A673 (cell line): ENCODE data around the gene PGGT1B. TPM values are rescaled to one million over a fixed set of nuclear protein-coding genes. Genes with fewer than 3 reads are reported as not detected.

Experiments
- BruUV-seq: library from RNA; stranded (reverse); fragments of 400-500 nt; replicated peaks from 2 replicates; lab custom pipeline; 2021; lab: Mats Ljungman, UMichigan
- CTCF ChIA-PET: fragments of 300-600 bp; sonication (Branson Sonifier 250); formaldehyde crosslinking; loops from one replicate; lab custom pipeline; 2022; ENCODE audit warnings: antibody characterized with exemption; lab: Charles Lee
- POLR2A ChIA-PET: fragments of 300-600 bp; sonication (Branson Sonifier 250); formaldehyde crosslinking; loops from one replicate; lab custom pipeline; 2022; ENCODE audit warnings: antibody characterized with exemption; ENCODE audit not compliant: low non-redundant PET; lab: Charles Lee
- DNase-seq: peaks from one replicate; pipeline ENCODE4 v3.0.0-alpha.2; 2015; ENCODE audit warnings: low spot score
- H3K27ac ChIP-seq: fragments of 200-600 bp; sonication (generic); 2 replicates; pipeline ENCODE4 v1.5.1; 2016; ENCODE audit warnings: mixed run types, low read depth, mild to moderate bottlenecking, mixed read lengths, antibody characterized with exemption, low read length; ENCODE audit not compliant: poor library complexity, severe bottlenecking
- H3K27me3 ChIP-seq: fragments of 200-600 bp; sonication (generic); replicated peaks from 2 replicates; pipeline ENCODE4 v1.6.1; 2017; ENCODE audit warnings: mixed run types, low read depth, mild to moderate bottlenecking, mixed read lengths, antibody characterized with exemption, low read length; ENCODE audit not compliant: insufficient read depth, poor library complexity
- H3K36me3 ChIP-seq: fragments of 200-600 bp; sonication (generic); 2 replicates; pipeline ENCODE4 v1.6.1; 2016; ENCODE audit warnings: mixed run types, mild to moderate bottlenecking, mixed read lengths, antibody characterized with exemption, low read length; ENCODE audit not compliant: insufficient read depth, poor library complexity, severe bottlenecking
- H3K4me1 ChIP-seq: fragments of 200-600 bp; sonication (generic); 2 replicates; pipeline ENCODE4 v1.6.1; 2017; ENCODE audit warnings: mixed run types, mild to moderate bottlenecking, mixed read lengths, antibody characterized with exemption, low read length; ENCODE audit not compliant: insufficient read depth, poor library complexity, severe bottlenecking
- H3K4me3 ChIP-seq: fragments of 200-600 bp; sonication (generic); 2 replicates; pipeline ENCODE4 v1.5.1; 2016; ENCODE audit warnings: low read depth, mixed run types, mild to moderate bottlenecking, mixed read lengths, low read length; ENCODE audit not compliant: poor library complexity, severe bottlenecking
- H3K9me3 ChIP-seq: fragments of 200-600 bp; sonication (generic); 2 replicates; pipeline ENCODE4 v1.6.1; 2016; ENCODE audit warnings: mixed run types, low read depth, mild to moderate bottlenecking, mixed read lengths, antibody characterized with exemption, low read length; ENCODE audit not compliant: poor library complexity, severe bottlenecking
- EZH2 ChIP-seq: fragments of 200-600 bp; sonication (generic); IDR thresholded peaks from 2 replicates; pipeline ENCODE4 v1.6.1; 2017; ENCODE audit warnings: borderline replicate concordance, low read depth, mild to moderate bottlenecking, mixed read lengths, antibody characterized with exemption, low read length; ENCODE audit not compliant: poor library complexity, severe bottlenecking
- intact Hi-C: fragments of 100-400 bp; cut with micrococcal nuclease; formaldehyde crosslinking; loops from one replicate; pipeline ENCODE4 v1.10.0; 2022; ENCODE audit not compliant: unreplicated experiment
- total RNA-seq: library from RNA; stranded (reverse); gene quantifications from 2 replicates; pipeline ENCODE4 v1.2.3, GENCODE V29; 2021
- TF ChIP-seq, protein P1 (sequence below): fragments of 300-800, 200-600 bp; sonication (generic); conservative IDR thresholded peaks from 2 replicates; pipeline ENCODE4 v1.5.1; 2017; ENCODE audit warnings: low read depth, mild to moderate bottlenecking, antibody characterized with exemption, low read length, moderate library complexity, mixed read lengths

Gene PGGT1B
- total RNA-seq, 1 experiment from 2014 or later: 43.0 TPM

DNA sequence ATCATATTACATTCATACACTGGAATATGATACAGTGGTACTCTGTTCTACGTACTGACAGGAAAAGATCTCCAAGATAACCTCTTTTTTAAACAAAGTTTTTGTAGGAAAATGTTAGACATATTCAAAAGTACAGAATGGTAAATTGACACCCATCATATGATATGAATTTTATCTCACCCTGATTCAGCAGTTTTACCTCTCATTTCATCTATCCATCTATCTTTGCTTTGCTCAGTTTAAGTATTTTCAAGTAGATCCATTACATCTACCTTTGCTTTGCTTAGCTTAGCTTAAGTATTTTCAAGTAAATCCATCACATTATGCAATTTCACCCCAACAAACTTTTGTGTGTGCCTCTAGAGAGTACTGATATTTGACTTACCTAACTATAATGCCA lies 19.5 kb upstream of the PGGT1B start:
- TF ChIP-seq, protein P1, sequence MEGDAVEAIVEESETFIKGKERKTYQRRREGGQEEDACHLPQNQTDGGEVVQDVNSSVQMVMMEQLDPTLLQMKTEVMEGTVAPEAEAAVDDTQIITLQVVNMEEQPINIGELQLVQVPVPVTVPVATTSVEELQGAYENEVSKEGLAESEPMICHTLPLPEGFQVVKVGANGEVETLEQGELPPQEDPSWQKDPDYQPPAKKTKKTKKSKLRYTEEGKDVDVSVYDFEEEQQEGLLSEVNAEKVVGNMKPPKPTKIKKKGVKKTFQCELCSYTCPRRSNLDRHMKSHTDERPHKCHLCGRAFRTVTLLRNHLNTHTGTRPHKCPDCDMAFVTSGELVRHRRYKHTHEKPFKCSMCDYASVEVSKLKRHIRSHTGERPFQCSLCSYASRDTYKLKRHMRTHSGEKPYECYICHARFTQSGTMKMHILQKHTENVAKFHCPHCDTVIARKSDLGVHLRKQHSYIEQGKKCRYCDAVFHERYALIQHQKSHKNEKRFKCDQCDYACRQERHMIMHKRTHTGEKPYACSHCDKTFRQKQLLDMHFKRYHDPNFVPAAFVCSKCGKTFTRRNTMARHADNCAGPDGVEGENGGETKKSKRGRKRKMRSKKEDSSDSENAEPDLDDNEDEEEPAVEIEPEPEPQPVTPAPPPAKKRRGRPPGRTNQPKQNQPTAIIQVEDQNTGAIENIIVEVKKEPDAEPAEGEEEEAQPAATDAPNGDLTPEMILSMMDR: no peak
- no peak for TF ChIP-seq EZH2
- no peak overlapping the region for H3K4me3 ChIP-seq
- no peaks in the 10 kb centered on the region for H3K4me1 ChIP-seq
- H3K27ac ChIP-seq: no peak overlapping the region
- ChIA-PET CTCF (no interaction called here), POLR2A (no interaction called here)
- BruUV-seq: no TSS peak
- no peak for DNase-seq
- intact Hi-C loops: no loop called here
- H3K36me3 ChIP-seq: no peaks in the 10 kb centered on the region
- no peaks in the 10 kb centered on the region for H3K27me3 ChIP-seq
- H3K9me3 ChIP-seq: no peaks in the 10 kb centered on the region

DNA sequence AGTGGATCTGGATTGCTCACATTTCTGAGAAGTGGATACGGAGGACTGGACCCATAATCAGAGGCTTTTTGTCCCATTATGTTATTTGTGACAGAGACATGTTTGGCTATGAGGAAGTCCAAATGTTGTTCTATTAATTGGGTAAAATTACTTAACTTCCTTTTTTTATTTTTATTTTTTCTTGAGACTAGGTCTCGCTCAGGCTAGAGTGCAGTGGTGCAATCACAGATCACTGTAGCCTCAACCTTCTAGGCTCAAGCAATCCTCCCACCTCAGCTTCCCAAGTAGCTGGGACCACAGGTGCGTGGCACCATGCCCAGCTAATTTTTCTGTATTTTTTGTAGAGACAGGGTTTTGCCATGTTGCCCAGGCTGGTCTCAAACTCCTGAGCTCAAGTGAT lies 11.9 kb upstream of the PGGT1B start:
- H3K9me3 ChIP-seq: no peaks in the 10 kb centered on the region
- H3K36me3 ChIP-seq: peaks cover 4% of the 10 kb centered on the region
- intact Hi-C loops: no loop called here
- TF ChIP-seq EZH2: no peak
- TF ChIP-seq, protein P1: no peak
- POLR2A ChIA-PET: no interaction called here
- H3K4me1 ChIP-seq: no peaks in the 10 kb centered on the region
- DNase-seq: no peak
- CTCF ChIA-PET: no interaction called here
- H3K4me3 ChIP-seq: no peak overlapping the region
- BruUV-seq: no TSS peak
- H3K27me3 ChIP-seq: no peaks in the 10 kb centered on the region
- no peak overlapping the region for H3K27ac ChIP-seq

DNA sequence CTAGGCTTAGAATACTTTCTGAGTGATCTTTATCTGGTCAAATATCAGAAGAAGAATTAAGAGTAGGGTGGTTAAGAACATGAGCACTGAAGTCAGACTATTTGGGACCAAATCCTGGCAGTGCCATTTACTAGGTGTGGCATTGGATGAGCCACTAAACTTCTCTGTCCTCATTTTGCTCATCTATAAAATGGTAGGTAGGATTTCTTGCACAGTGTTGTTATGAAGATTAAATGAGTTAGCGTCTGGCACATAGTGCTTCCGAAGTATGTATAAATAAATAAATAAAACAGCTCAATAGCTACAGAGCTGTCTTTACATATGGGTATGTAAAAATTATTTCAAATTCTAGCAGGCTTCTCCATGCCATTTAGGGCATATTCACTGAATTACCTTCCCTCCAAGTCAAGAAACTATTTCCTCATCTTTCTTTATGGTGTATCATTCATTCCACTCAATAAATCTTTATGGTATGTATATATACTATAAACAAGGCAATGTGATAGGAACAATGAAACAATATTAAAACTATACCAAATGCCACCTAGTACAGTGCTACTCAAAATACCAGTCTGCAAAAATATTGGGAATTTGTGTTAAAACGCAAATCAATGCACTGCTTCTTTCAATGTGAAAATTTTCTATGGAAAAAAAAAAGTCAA lies 9.8 kb upstream of the PGGT1B start:
- H3K27ac ChIP-seq: no peak overlapping the region
- intact Hi-C loops: no loop called here
- H3K4me3 ChIP-seq: no peak overlapping the region
- TF ChIP-seq, protein P1: no peak
- TF ChIP-seq EZH2: no peak
- H3K4me1 ChIP-seq: no peaks in the 10 kb centered on the region
- CTCF ChIA-PET: no interaction called here
- no TSS peak for BruUV-seq
- H3K27me3 ChIP-seq: no peaks in the 10 kb centered on the region
- no peaks in the 10 kb centered on the region for H3K9me3 ChIP-seq
- no peak for DNase-seq
- H3K36me3 ChIP-seq: peaks cover 4% of the 10 kb centered on the region
- POLR2A ChIA-PET: no interaction called here
